Astrocyte (in vitro differentiated cells and primary cell): Measurements from ENCODE around the gene CYSTM1.

Experiments
- EZH2 ChIP-seq: IDR thresholded peaks from 2 replicates; pipeline ENCODE4 v1.6.1; 2012; ENCODE audit warnings: mild to moderate bottlenecking, low read length, inconsistent platforms; ENCODE audit not compliant: insufficient read depth
- TF ChIP-seq, protein P1 (sequence below): IDR thresholded peaks from 2 replicates; pipeline ENCODE4 v1.5.1; 2011; ENCODE audit warnings: low read depth, mild to moderate bottlenecking, inconsistent platforms, low read length, moderate library complexity; ENCODE audit not compliant: insufficient read depth

DNA sequence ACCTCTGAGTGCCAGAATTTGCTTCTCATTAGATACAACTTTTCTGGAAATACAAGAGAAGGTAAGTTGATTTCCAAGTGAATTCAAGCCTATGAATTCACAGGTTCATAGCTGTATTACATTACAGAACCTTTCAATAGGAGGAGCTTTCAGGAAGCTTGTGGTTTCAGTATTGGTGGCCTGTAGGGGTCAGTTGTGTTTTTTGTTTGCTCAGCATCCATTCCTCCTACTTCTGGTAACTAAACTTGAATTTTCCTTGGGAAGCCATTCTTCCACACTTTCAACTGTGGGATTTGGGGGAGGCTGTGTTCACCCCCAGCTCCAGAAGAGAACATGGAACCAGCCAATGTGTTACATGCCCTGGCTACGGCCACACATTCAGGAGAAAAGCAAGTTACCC is 5.6 kb upstream of the CYSTM1 start:
- TF ChIP-seq, protein P1, sequence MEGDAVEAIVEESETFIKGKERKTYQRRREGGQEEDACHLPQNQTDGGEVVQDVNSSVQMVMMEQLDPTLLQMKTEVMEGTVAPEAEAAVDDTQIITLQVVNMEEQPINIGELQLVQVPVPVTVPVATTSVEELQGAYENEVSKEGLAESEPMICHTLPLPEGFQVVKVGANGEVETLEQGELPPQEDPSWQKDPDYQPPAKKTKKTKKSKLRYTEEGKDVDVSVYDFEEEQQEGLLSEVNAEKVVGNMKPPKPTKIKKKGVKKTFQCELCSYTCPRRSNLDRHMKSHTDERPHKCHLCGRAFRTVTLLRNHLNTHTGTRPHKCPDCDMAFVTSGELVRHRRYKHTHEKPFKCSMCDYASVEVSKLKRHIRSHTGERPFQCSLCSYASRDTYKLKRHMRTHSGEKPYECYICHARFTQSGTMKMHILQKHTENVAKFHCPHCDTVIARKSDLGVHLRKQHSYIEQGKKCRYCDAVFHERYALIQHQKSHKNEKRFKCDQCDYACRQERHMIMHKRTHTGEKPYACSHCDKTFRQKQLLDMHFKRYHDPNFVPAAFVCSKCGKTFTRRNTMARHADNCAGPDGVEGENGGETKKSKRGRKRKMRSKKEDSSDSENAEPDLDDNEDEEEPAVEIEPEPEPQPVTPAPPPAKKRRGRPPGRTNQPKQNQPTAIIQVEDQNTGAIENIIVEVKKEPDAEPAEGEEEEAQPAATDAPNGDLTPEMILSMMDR, result no peak
- TF ChIP-seq EZH2, result no peak
